Ovary (tissue), 3 donors: ENCODE results near the gene SGTA.

Experiments used
- CTCF ChIP-seq, 3 donors: fragments of 450-650 bp in 2 of 3; fragments of 200-600 bp in 1 of 3; IDR thresholded peaks; one replicate each; pipeline versions ENCODE4 v1.5.1 to v1.8.0; 2016 to 2022; ENCODE audit warnings: antibody characterized with exemption in 3 of 3, mild to moderate bottlenecking in 1 of 3
- POLR2A ChIP-seq: fragments of 450-650 bp; IDR thresholded peaks from one replicate; pipeline ENCODE4 v1.6.1; 2017; ENCODE audit warnings: antibody characterized with exemption, mild to moderate bottlenecking, moderate library complexity
- donor health status: DM: no; HTN: no; CAD: no.

GRCh38 chr19:2793577-2793976 is 10.5 kb upstream of the SGTA start:
- TF ChIP-seq CTCF (IDR thresholded peaks at IDR 0.05) (no peak), POLR2A (no peak)
